Measurements from ENCODE around the gene COQ7.

COQ7 gene

GRCh38 chr16:19090916-19091315 lies 23.5 kb downstream of the COQ7 start:
- H3K9me2 ChIP-seq (ENCODE audit: low read depth, low read length) = no peaks in the 10 kb centered on the region
- H3K9ac ChIP-seq (ENCODE audit: low read length) = no peak overlapping the region
- no peak for TF ChIP-seq CTCF (IDR thresholded peaks at IDR 0.05; ENCODE audit: low read length)
- no peak for TF ChIP-seq EZH2 (IDR thresholded peaks at IDR 0.05; ENCODE audit: borderline replicate concordance, low read length)
- H3K27me3 ChIP-seq (ENCODE audit: insufficient read depth, low read length) = no peaks in the 10 kb centered on the region
- H3K79me2 ChIP-seq (ENCODE audit: insufficient read depth, low read length) = no peaks in the 10 kb centered on the region
- H3F3A ChIP-seq (ENCODE audit: insufficient read depth, low read length) = no peaks in the 10 kb centered on the region
- no peak overlapping the region for H2AFZ ChIP-seq (ENCODE audit: low read length)
- H3K4me3 ChIP-seq (ENCODE audit: low read depth, low read length, poor library complexity, severe bottlenecking) = no peak overlapping the region
- 0 out of 2 replicates have a peak, but pooled peaks cover 3% of the 10 kb centered on the region for H3K9me3 ChIP-seq (ENCODE audit: low read length)
- H3K27ac ChIP-seq (ENCODE audit: low read depth, low read length, poor library complexity, severe bottlenecking) = no peak overlapping the region
- no peak overlapping the region for H3K4me2 ChIP-seq (ENCODE audit: low read length)
- H4K20me1 ChIP-seq (ENCODE audit: insufficient read depth, low read length) = no peaks in the 10 kb centered on the region
- no peaks in the 10 kb centered on the region for H3K36me3 ChIP-seq (ENCODE audit: insufficient read depth, low read length)
- peaks cover 13% of the 10 kb centered on the region for H3K4me1 ChIP-seq (ENCODE audit: insufficient read depth, low read length, severe bottlenecking)

GRCh38 chr16:19092653-19093410 lies 25.4 kb downstream of the COQ7 start:
- no peaks in the 10 kb centered on the region for H3K79me2 ChIP-seq (ENCODE audit: insufficient read depth, low read length)

GRCh38 chr16:19093631-19094541 lies 26.5 kb downstream of the COQ7 start:
- H3K27ac ChIP-seq (ENCODE audit: low read depth, low read length, poor library complexity, severe bottlenecking) = no peak overlapping the region
- H3K9ac ChIP-seq (ENCODE audit: low read length) = no peak overlapping the region
- H3K9me3 ChIP-seq (ENCODE audit: low read length) = 0 out of 2 replicates have a peak, but pooled peaks cover 3% of the 10 kb centered on the region
- no peaks in the 10 kb centered on the region for H3K9me2 ChIP-seq (ENCODE audit: low read depth, low read length)
- no peaks in the 10 kb centered on the region for H3F3A ChIP-seq (ENCODE audit: insufficient read depth, low read length)
- peaks cover 5% of the 10 kb centered on the region for H3K4me1 ChIP-seq (ENCODE audit: insufficient read depth, low read length, severe bottlenecking)
- H3K4me2 ChIP-seq (ENCODE audit: low read length) = no peak overlapping the region
- H3K79me2 ChIP-seq (ENCODE audit: insufficient read depth, low read length) = no peaks in the 10 kb centered on the region
- no peak for TF ChIP-seq CTCF (IDR thresholded peaks at IDR 0.05; ENCODE audit: low read length)
- no peak for TF ChIP-seq EZH2 (IDR thresholded peaks at IDR 0.05; ENCODE audit: borderline replicate concordance, low read length)
- H3K27me3 ChIP-seq (ENCODE audit: insufficient read depth, low read length) = no peaks in the 10 kb centered on the region
- H4K20me1 ChIP-seq (ENCODE audit: insufficient read depth, low read length) = no peaks in the 10 kb centered on the region
- H3K4me3 ChIP-seq (ENCODE audit: low read depth, low read length, poor library complexity, severe bottlenecking) = no peak overlapping the region
- H3K36me3 ChIP-seq (ENCODE audit: insufficient read depth, low read length) = no peaks in the 10 kb centered on the region
- no peak overlapping the region for H2AFZ ChIP-seq (ENCODE audit: low read length)

More at GRCh38 chr16:19092653-19093410, 25.4 kb downstream of the COQ7 start:
- Histone ChIP-seq H3K4me2 (ENCODE audit: low read length) (no peak overlapping the region), H3F3A (ENCODE audit: insufficient read depth, low read length) (no peaks in the 10 kb centered on the region), H3K27me3 (ENCODE audit: insufficient read depth, low read length) (no peaks in the 10 kb centered on the region), H3K27ac (ENCODE audit: low read depth, low read length, poor library complexity, severe bottlenecking) (no peak overlapping the region), H3K9me2 (ENCODE audit: low read depth, low read length) (no peaks in the 10 kb centered on the region), H3K4me3 (ENCODE audit: low read depth, low read length, poor library complexity, severe bottlenecking) (no peak overlapping the region), H3K9ac (ENCODE audit: low read length) (no peak overlapping the region), H3K36me3 (ENCODE audit: insufficient read depth, low read length) (no peaks in the 10 kb centered on the region), H2AFZ (ENCODE audit: low read length) (no peak overlapping the region), H3K9me3 (ENCODE audit: low read length) (0 out of 2 replicates have a peak, but pooled peaks cover 3% of the 10 kb centered on the region), H3K4me1 (ENCODE audit: insufficient read depth, low read length, severe bottlenecking) (peaks cover 5% of the 10 kb centered on the region), H4K20me1 (ENCODE audit: insufficient read depth, low read length) (no peaks in the 10 kb centered on the region)
- no peak for TF ChIP-seq CTCF (IDR thresholded peaks at IDR 0.05; ENCODE audit: low read length)
- no peak for TF ChIP-seq EZH2 (IDR thresholded peaks at IDR 0.05; ENCODE audit: borderline replicate concordance, low read length)

Measured in OCI-LY1 (cell line).